ENCODE measurements around the gene ZKSCAN2.

Gene ZKSCAN2

GRCh38 chr16:25257956-25258860 lies 563 bp upstream of the ZKSCAN2 start:
- CTCF ChIA-PET: interaction anchor here (0.6 kb wide), 1 partner anchor 18 kb away, joined by 3 read pairs; no protein-coding TSS in a partner anchor
- no peaks in the 10 kb centered on the region for H3K9me3 Mint-ChIP-seq
- peak overlapping the region; percentile 94 for H3K27ac Mint-ChIP-seq
- DNase-seq: peak; percentile 84
- peak overlapping the region; percentile 97 for H3K4me3 Mint-ChIP-seq
- peaks cover 60% of the 10 kb centered on the region for H3K4me1 Mint-ChIP-seq
- peaks cover 12% of the 10 kb centered on the region for H3K27me3 Mint-ChIP-seq
- peaks cover 39% of the 10 kb centered on the region for H3K36me3 Mint-ChIP-seq

- peak overlapping the region; percentile 98 for H3K27ac Mint-ChIP-seq
- H3K36me3 Mint-ChIP-seq: peaks cover 37% of the 10 kb centered on the region
- peak; percentile 33 for DNase-seq
- CTCF ChIA-PET: interaction anchor here (0.8 kb wide), 1 partner anchor 32 kb away, joined by 4 read pairs; no protein-coding TSS in a partner anchor
- no peaks in the 10 kb centered on the region for H3K9me3 Mint-ChIP-seq
- peaks cover 12% of the 10 kb centered on the region for H3K27me3 Mint-ChIP-seq
- H3K4me3 Mint-ChIP-seq: peak overlapping the region; percentile 97
- peaks cover 71% of the 10 kb centered on the region for H3K4me1 Mint-ChIP-seq
These were observed 763 bp downstream of the ZKSCAN2 start for GRCh38 chr16:25256695-25257469.

- Mint-ChIP-seq H3K4me1 (peaks cover 41% of the 10 kb centered on the region), H3K4me3 (no peak overlapping the region), H3K27me3 (peaks cover 12% of the 10 kb centered on the region), H3K9me3 (no peaks in the 10 kb centered on the region), H3K27ac (no peak overlapping the region), H3K36me3 (peaks cover 27% of the 10 kb centered on the region)
- CTCF ChIA-PET: no interaction called here
- no peak for DNase-seq
These were observed 4.3 kb downstream of the ZKSCAN2 start for GRCh38 chr16:25253322-25253721.

- Mint-ChIP-seq H3K27ac (no peak overlapping the region), H3K36me3 (peaks cover 43% of the 10 kb centered on the region), H3K4me1 (peaks cover 21% of the 10 kb centered on the region), H3K27me3 (no peaks in the 10 kb centered on the region), H3K9me3 (peaks cover 7% of the 10 kb centered on the region), H3K4me3 (no peak overlapping the region)
- no peak for DNase-seq
- CTCF ChIA-PET: interaction anchor here (1.2 kb wide), 1 partner anchor 11 kb away, joined by 3 read pairs; no protein-coding TSS in a partner anchor
These were observed 7.2 kb downstream of the ZKSCAN2 start for GRCh38 chr16:25250467-25250866.

GRCh38 chr16:25235991-25236390 lies 21.7 kb downstream of the ZKSCAN2 start:
- Mint-ChIP-seq H3K9me3 (no peaks in the 10 kb centered on the region), H3K4me3 (no peak overlapping the region), H3K27ac (no peak overlapping the region), H3K36me3 (peaks cover 3% of the 10 kb centered on the region), H3K27me3 (no peaks in the 10 kb centered on the region), H3K4me1 (no peaks in the 10 kb centered on the region)
- no peak for DNase-seq
- CTCF ChIA-PET: no interaction called here

- CTCF ChIA-PET: no interaction called here
- Mint-ChIP-seq H3K36me3 (no peaks in the 10 kb centered on the region), H3K27ac (no peak overlapping the region)
These were observed 29.3 kb downstream of the ZKSCAN2 start for GRCh38 chr16:25228372-25228771.

GRCh38 chr16:25224731-25225319 lies 32.8 kb downstream of the ZKSCAN2 start:
- CTCF ChIA-PET: interaction anchor here (0.6 to 4.8 kb wide), 28 partner anchors 8 to 889 kb away, joined by 3 to 41 read pairs (median 4); partner anchors contain the start of genes AQP8 and LCMT1
- no peaks in the 10 kb centered on the region for H3K27me3 Mint-ChIP-seq
- no peaks in the 10 kb centered on the region for H3K9me3 Mint-ChIP-seq
- no peaks in the 10 kb centered on the region for H3K4me1 Mint-ChIP-seq
- no peak for DNase-seq
- no peaks in the 10 kb centered on the region for H3K36me3 Mint-ChIP-seq
- H3K4me3 Mint-ChIP-seq: no peak overlapping the region
- H3K27ac Mint-ChIP-seq: no peak overlapping the region

More at GRCh38 chr16:25228372-25228771, 29.3 kb downstream of the ZKSCAN2 start:
- Mint-ChIP-seq H3K27me3 (no peaks in the 10 kb centered on the region), H3K4me3 (no peak overlapping the region), H3K9me3 (no peaks in the 10 kb centered on the region), H3K4me1 (no peaks in the 10 kb centered on the region)
- DNase-seq: no peak

GRCh38 chr16:25223964-25224363 lies 33.7 kb downstream of the ZKSCAN2 start:
- CTCF ChIA-PET: interaction anchor here (0.9 to 4.8 kb wide), 7 partner anchors 9 to 318 kb away, joined by 3 to 41 read pairs (median 12); no protein-coding TSS in a partner anchor
- no peaks in the 10 kb centered on the region for H3K4me1 Mint-ChIP-seq
- H3K9me3 Mint-ChIP-seq: no peaks in the 10 kb centered on the region
- H3K4me3 Mint-ChIP-seq: no peak overlapping the region
- DNase-seq: no peak
- no peak overlapping the region for H3K27ac Mint-ChIP-seq
- no peaks in the 10 kb centered on the region for H3K27me3 Mint-ChIP-seq
- no peaks in the 10 kb centered on the region for H3K36me3 Mint-ChIP-seq

- Mint-ChIP-seq H3K9me3 (no peaks in the 10 kb centered on the region), H3K27ac (no peak overlapping the region), H3K36me3 (no peaks in the 10 kb centered on the region), H3K4me1 (no peaks in the 10 kb centered on the region), H3K4me3 (no peak overlapping the region), H3K27me3 (no peaks in the 10 kb centered on the region)
- CTCF ChIA-PET: interaction anchor here (0.7 to 4.8 kb wide), 4 partner anchors 10 to 207 kb away, joined by 3 to 41 read pairs (median 8); no protein-coding TSS in a partner anchor
- no peak for DNase-seq
These were observed 34.7 kb downstream of the ZKSCAN2 start for GRCh38 chr16:25222959-25223358.

GRCh38 chr16:25219070-25219737 lies 38.4 kb downstream of the ZKSCAN2 start:
- Mint-ChIP-seq H3K36me3 (no peaks in the 10 kb centered on the region), H3K27me3 (peaks cover 17% of the 10 kb centered on the region), H3K9me3 (no peaks in the 10 kb centered on the region), H3K4me3 (no peak overlapping the region), H3K27ac (no peak overlapping the region), H3K4me1 (no peaks in the 10 kb centered on the region)
- no peak for DNase-seq
- CTCF ChIA-PET: interaction anchor here (1.3 kb wide), 1 partner anchor 7 kb away, joined by 4 read pairs; no protein-coding TSS in a partner anchor

- DNase-seq: no peak
- no peaks in the 10 kb centered on the region for H3K9me3 Mint-ChIP-seq
- H3K36me3 Mint-ChIP-seq: no peaks in the 10 kb centered on the region
- H3K4me1 Mint-ChIP-seq: no peaks in the 10 kb centered on the region
- CTCF ChIA-PET: interaction anchor here (1.3 kb wide), 1 partner anchor 9 kb away, joined by 4 read pairs; no protein-coding TSS in a partner anchor
- no peak overlapping the region for H3K4me3 Mint-ChIP-seq
- peaks cover 17% of the 10 kb centered on the region for H3K27me3 Mint-ChIP-seq
- no peak overlapping the region for H3K27ac Mint-ChIP-seq
These were observed 39.7 kb downstream of the ZKSCAN2 start for GRCh38 chr16:25217921-25218320.

- CTCF ChIA-PET: interaction anchor here (2.1 kb wide), 1 partner anchor 9 kb away, joined by 7 read pairs; no protein-coding TSS in a partner anchor
- Mint-ChIP-seq H3K4me3 (no peak overlapping the region), H3K9me3 (no peaks in the 10 kb centered on the region), H3K4me1 (no peaks in the 10 kb centered on the region), H3K27me3 (peaks cover 17% of the 10 kb centered on the region), H3K36me3 (no peaks in the 10 kb centered on the region), H3K27ac (no peak overlapping the region)
- DNase-seq: no peak
These were observed 40.5 kb downstream of the ZKSCAN2 start for GRCh38 chr16:25217112-25217511.

- H3K27ac Mint-ChIP-seq: no peak overlapping the region
- peaks cover 21% of the 10 kb centered on the region for H3K27me3 Mint-ChIP-seq
- DNase-seq: no peak
- H3K36me3 Mint-ChIP-seq: no peaks in the 10 kb centered on the region
- CTCF ChIA-PET: no interaction called here
- no peaks in the 10 kb centered on the region for H3K4me1 Mint-ChIP-seq
- no peaks in the 10 kb centered on the region for H3K9me3 Mint-ChIP-seq
- no peak overlapping the region for H3K4me3 Mint-ChIP-seq
These were observed 43.8 kb downstream of the ZKSCAN2 start for GRCh38 chr16:25213709-25214397.

Measured in activated naive CD4-positive, alpha-beta T cell treated with anti-CD3 and anti-CD28 coated beads, Interleukin-2, amount 10 ng/mL, durations not matched to agents 7 days and 5 days (primary cell).